ENCODE results near the gene TNFRSF18.

The TNFRSF18 gene

DNA sequence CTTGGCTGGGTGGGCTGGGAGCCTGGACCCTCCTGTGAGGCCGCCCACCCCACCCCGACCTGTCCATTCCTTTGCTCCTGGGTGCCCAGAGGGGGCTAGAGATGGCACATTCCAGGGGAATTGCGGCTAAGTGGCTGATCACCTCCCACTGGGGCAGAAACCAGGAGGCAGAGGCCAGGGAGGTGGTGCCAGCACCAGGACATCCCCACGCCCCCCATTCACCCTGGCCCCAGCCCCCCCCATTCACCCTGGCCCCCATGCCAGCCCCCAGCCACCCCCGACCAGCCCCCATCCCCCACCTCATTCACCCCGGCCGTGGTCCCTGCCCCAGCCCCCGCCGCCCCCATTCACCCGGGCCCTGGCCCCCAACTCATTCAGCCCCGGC lies 33.9 kb upstream of the TNFRSF18 start:
- DNase-seq: no peak

DNA sequence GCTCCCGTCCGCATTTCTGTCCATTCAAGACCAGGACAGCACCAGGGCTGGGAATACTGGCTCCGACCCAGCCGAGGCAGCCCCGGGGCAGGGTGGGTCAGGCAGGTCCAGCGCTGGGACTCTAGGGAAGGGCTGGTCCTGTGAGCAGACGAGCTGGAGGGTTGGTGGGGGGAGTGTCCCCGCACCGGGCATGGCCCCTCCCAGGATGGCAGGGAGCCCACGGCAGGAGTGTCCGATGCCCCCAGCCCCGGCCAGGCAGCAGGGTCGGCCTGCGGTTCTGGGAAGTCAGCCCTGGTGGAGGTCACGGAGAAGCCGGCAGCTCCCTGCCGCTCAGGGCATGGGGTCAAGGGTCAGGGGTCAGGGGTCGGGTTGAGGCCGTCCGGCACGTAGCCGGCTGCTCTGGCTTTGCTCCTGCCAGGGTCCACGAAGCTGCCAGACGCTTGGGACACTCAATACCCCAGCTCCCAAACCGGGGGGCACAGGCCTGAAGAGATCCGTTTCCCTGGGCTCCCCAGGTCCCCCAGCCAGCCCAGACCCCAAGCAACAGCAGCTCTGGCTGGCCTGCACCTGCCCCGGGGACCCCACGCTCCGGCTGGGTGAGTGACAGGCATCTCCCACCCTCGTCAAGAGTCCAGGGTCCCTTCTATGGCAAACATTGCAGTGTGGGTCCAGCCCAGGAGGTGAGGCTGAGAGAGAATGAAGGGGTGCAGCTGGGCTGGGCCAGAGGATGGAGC lies 33.4 kb upstream of the TNFRSF18 start:
- no peak for DNase-seq

- no peak for DNase-seq
Measured at GRCh38 chr1:1239227-1239613, 32.8 kb upstream of the TNFRSF18 start.

DNA sequence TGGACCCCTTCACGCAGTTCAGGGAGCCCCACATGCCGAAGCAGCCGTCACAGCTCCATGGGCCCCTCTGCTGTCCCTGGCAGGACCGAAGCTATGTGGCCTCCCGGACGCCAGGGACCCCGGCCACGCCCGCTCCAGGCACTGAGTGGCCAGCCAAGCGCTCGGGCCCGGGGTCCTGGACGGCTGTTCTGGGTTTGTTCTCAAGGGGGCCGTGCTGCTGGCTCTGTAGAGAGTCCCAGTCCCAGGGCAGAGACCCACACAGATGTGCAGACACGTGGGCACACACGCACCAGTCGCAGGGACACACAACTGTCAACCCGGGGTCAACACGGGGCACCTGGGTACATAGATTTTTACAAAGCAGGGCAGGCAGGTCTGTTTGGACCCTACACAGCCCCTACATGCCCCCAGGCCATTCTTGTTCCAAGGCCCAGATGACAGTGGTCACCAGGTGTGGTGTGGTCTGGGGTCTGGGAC lies 32.3 kb upstream of the TNFRSF18 start:
- no peak for DNase-seq

DNA sequence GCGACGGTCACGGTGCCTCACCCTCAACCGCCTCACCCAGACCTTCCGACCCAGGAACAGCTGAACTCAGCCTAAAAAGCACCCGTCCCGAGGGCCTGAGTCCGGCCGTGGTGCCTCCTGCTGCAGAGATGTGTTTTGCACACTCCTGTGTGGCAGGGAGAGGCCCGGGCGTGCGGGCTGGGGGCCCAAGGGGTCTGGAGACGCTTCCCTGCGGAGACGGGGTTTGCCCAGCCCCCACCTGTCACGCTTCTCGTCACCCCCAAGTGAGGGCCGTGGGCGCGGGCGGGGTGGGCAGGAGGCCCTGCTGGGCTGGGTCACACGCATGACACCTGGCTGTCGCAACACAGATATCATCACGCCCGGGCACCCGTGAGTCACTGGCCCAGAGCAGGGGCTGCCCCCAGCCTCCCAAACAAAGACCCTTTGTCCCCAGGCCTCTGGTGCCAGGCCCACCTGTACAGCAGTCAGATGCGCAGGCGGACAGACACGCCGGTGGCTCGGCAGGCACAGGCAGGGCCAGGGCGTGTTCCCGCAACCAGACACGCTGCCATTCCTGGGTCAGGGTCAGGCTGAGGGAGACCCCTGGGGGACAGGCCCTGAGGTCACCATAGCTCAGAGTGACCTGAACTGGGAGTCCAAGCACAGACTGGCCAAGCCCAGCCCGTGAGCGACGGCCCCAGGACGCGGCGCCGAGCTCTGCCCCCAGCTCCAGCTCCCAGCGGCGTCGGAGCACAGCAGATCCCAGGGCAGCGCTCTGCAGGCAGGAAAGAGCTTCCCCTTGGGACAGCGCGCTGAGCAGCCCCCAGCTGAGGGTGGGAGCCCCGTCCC lies 31.7 kb upstream of the TNFRSF18 start:
- no peak for DNase-seq

DNA sequence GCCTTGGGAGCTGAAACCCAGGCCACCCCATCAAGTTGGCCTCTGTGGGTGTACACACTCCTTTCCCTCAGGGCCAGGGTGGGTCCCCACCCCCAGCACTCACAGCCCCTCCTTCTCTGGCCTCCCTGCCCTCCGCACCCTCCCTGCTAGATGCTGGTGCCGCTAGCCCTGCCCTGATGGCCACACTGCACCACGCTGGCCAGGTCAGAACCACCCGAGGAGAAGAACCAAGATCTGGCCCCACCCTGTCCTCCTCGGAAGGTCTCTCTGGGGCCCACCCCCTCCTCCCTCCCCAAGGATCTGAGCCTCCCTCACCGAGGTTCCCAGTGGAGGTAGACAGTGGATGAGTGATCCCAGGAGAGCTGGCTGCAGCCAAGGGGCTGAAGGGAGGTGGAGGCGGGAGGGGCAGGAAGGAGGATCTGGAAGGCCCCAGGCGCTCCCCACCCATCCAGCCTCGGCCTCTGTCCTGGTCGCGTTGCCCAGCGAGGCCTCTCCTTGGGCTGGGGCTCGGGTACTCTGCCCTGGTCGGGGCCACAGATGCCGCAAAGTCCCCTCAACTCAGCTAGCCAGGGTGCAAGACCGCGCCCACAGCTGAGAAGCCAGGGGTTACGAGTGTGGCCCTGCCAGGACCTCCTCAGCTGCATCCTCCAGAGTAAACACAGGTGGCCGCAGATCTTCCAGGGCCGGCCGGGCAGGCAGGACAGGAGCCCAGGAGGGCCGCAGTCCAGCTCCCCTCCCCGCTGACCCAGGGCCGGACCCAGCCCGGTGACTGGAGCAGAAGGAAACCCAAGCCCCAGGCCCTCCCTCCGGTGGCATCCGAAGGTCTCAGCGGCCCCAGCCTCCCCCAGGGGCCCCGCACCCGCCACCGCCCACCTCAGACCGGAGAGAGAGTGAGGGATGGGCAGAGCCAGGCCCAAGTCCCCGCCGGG lies 30.8 kb upstream of the TNFRSF18 start:
- DNase-seq: no peak

- DNase-seq: no peak
Measured at GRCh38 chr1:1236176-1236763, 29.9 kb upstream of the TNFRSF18 start.

DNA sequence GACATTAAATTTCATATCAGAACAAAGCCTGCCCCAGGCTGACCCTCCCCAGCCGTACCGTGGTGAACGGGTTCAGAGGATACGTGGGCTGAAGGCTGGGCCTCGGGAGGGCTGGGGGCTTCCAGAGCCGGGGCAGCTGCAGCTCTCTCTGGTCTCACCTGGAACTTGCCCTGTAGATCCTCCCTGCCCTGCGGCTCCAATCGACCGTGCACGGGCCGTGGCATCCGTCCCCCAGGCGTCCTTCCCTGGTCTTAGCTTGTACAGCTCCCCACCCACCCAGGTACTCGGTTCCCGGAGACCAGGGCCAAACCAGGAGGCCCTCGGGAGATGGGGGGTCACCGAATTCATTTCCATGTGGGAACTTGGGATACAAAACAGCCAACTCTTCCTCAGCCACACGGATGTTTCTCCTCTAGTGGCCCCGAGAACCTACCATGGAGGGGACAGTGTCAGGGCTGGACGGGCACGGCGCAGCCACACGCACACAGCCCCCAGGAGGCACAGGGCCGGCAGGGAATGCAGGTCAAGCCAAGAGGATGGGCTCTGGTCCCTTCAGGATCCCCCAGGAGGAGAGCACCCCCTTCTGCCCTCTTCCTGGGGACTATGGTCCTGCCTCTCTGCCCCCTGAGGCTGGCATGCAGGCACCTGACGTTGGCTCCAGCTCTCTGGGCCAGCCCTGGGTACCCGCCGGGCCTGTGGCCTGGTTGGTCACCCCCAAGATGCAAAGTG lies 28.8 kb upstream of the TNFRSF18 start:
- DNase-seq: no peak

DNA sequence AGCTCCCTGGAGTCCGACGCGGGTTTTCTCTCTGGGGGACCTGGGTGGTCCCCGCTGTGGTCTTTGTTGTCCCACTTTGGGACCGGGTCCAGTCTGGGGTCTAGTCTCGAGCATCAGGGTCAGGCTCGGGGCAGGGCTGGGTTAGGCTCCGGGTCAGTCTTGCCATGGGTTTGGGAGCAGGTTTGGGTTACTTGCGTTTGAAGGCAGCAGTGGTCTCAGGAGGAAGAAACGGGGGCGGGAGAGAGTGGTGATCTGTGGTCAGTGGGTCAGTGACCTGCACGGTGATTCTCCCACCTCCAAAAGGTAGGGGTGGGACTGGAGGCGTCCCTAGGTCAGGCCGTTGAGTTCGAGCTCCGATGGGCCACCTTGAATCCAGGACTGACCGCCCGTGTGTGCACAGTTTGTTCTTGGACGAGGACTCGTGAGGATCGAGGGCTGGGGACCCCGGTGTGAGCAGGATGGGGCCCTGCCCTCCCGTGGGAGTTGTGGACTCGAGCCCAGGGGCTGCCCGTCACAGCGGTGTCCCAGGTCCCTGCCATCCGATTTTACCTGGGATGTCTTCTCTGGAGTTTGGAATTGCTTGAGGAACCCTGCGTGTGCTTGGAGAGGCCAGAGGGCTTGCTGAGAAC lies 27.9 kb upstream of the TNFRSF18 start:
- DNase-seq: no peak

GRCh38 chr1:1233567-1233892 lies 27.1 kb upstream of the TNFRSF18 start:
- DNase-seq: no peak

- no peak for DNase-seq
Measured at GRCh38 chr1:1232796-1233566, 26.6 kb upstream of the TNFRSF18 start.

GRCh38 chr1:1232208-1232795 lies 25.9 kb upstream of the TNFRSF18 start, which contains the start of gene B3GALT6:
Gene B3GALT6, plus strand, starts transcription at chr1:1232237. Its CDS starts 42 bp downstream, at chr1:1232279.
- no peak for DNase-seq

DNA sequence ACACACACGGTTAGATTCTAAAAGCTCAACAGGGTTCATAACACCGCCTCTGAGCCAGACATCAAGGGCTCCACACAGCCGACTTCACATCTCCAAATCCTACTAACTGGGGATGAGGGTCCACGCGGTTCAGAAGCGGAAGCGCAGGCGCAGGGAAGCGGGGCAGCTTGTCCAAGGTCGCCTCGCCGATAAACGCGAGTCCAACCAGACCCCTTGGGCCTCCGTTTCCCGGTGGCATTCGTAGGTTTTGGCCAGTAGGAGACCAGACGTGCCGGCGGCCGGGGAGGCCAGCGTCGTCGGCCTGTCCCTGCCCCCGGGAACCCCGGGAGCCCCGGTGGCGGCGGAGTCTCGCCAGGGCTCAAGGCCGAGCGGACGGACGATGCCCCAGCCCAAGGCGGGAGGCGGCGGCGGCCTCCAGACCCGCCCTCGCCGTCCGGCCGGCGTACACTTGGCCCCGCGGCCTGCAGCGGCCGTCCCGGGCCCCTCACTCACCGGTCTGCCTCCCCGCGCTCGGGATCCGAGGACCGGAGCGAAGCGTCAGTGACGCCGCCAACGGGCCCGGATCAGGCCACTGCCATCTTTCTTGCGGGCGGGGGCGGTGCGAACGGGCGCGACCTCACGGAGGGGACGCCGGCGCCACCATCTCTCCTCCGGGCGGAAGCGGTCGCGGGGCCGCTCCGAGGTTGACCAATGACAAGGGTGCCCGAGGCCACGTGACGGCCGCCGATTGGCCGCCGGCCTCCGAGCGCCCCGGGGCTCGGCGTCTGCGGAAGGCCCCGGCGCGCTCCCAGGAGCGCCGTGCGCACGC lies 25.2 kb upstream of the TNFRSF18 start, which contains the start of gene SDF4:
Gene SDF4, minus strand, starts transcription at position 602 of the 808 bp plus-strand sequence. CDS start 3,229 bp downstream, outside the sequence.
- peak; percentile 97 for DNase-seq

DNA sequence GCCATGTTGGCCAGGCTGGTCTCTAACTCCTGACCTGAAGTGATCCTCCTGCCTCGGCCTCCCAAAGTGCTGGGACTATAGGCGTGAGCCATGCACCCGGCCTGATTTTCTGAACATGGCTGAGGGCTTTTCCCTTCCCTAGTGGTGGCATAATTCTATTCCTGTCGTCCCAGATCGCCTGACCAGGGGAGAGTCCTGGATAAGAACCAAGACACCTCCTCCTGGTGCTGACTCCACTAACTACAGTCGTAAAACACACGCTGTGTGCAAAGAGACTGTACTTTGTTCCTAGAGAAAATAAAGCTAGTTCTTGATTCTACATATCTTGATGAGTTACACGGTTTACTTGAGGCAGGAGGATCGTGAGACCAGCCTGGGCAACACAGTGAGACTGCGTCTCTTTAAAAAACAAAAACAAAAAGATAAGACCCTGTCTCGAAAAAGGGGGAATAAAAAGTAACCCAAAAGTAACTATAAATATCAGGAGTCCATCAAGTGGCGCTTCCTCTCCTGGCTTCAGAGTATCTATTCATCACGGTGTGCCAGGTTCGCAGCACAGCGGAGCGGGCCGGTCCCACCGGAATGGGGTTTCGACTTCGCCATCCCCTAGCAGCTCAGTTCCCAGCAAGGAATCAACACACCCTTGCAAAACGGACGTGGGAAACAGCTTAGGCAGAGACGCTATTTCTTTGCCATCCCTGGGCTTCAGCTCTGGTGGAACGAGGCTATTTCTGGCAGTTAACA lies 24.4 kb upstream of the TNFRSF18 start:
- DNase-seq: no peak

GRCh38 chr1:1229770-1230169 lies 23.4 kb upstream of the TNFRSF18 start:
- no peak for DNase-seq

DNA sequence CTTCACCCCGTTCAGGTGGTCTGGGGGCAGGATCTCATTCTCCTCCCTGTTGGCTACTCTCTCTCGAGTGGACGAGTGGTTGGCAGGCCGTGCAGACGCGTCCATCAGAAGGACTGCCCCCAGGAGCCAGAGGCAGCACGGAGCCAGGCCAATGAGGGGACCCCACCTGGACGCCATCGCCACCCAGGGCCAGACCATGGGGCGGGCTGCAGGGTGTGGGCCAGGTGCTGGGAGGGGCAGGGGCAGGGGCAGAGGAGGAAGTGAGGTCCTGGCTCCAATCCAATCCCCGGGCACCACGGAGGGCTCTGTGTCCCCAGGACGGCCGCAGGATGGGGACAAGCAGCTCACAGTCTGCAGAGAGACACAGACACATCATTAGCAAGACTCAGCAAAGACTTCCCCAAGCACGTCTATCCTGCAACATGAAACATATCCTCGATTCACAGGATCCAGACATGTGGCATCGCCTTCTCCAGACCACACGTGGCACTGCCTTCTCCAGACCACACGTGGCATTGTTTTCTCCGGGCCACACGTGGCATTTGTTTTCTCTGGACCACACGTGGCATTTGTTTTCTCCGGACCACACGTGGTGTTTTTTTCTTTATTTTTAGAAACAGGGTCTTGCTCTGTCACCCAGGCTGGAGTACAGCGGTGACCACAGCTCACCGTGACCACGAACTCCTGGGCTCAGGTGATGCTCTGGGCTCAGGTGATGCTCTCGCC lies 22.4 kb upstream of the TNFRSF18 start:
- DNase-seq: no peak

- no peak for DNase-seq
Measured at GRCh38 chr1:1228187-1228586, 21.8 kb upstream of the TNFRSF18 start.

- no peak for DNase-seq
Measured at GRCh38 chr1:1227386-1227785, 21.0 kb upstream of the TNFRSF18 start.

Data from activated naive CD4-positive, alpha-beta T cell treated with anti-CD3 and anti-CD28 coated beads, Interleukin-2, amount 50 U/mL, for 16 hours (primary cell).